Hepatocyte (in vitro differentiated cells): ENCODE data around the gene PDE7B. TPM values are rescaled to one million over a fixed set of nuclear protein-coding genes. Genes with fewer than 3 reads are reported as not detected.

ENCODE experiments used
- DNase-seq: peaks from one replicate; pipeline ENCODE4 v3.0.0-alpha.2; 2016; ENCODE audit warnings: low spot score
- H2AFZ ChIP-seq: fragments of 200-600 bp; sonication (generic); 2 replicates; pipeline ENCODE4 v1.6.0; 2016; ENCODE audit warnings: antibody characterized with exemption, mild to moderate bottlenecking
- H3K27ac ChIP-seq: fragments of 200-600 bp; sonication (generic); 2 replicates; pipeline ENCODE4 v1.5.1; 2016; ENCODE audit warnings: mild to moderate bottlenecking
- H3K27me3 ChIP-seq: fragments of 200-600 bp; sonication (generic); 2 replicates; pipeline ENCODE4 v1.6.1; 2016
- H3K36me3 ChIP-seq: fragments of 200-600 bp; sonication (generic); replicated peaks from 2 replicates; pipeline ENCODE4 v1.5.1; 2016; ENCODE audit warnings: low read depth; ENCODE audit not compliant: insufficient read depth
- H3K4me1 ChIP-seq: fragments of 200-600 bp; sonication (generic); 2 replicates; pipeline ENCODE4 v1.5.1; 2016; ENCODE audit warnings: mild to moderate bottlenecking, moderate library complexity; ENCODE audit not compliant: insufficient read depth
- H3K4me2 ChIP-seq: fragments of 200-600 bp; sonication (generic); 2 replicates; pipeline ENCODE4 v1.6.0; 2016
- H3K4me3 ChIP-seq: fragments of 200-600 bp; sonication (generic); 2 replicates; pipeline ENCODE4 v1.5.1; 2016; ENCODE audit warnings: mild to moderate bottlenecking
- H3K79me2 ChIP-seq: fragments of 200-600 bp; sonication (generic); 2 replicates; pipeline ENCODE4 v1.6.0; 2017; ENCODE audit warnings: mild to moderate bottlenecking
- H3K9me2 ChIP-seq: fragments of 200-600 bp; sonication (generic); replicated peaks from 2 replicates; pipeline ENCODE4 v1.6.0; 2017; ENCODE audit warnings: mild to moderate bottlenecking; ENCODE audit not compliant: insufficient read depth
- H3K9me3 ChIP-seq: fragments of 200-600 bp; sonication (generic); 2 replicates; pipeline ENCODE4 v1.5.1; 2016; ENCODE audit warnings: low read depth, mild to moderate bottlenecking
- H4K20me1 ChIP-seq: fragments of 200-600 bp; sonication (generic); 2 replicates; pipeline ENCODE4 v1.6.0; 2016; ENCODE audit warnings: mild to moderate bottlenecking; ENCODE audit not compliant: insufficient read depth, poor library complexity, severe bottlenecking
- EZH2 ChIP-seq: fragments of 200-600 bp; sonication (generic); IDR thresholded peaks from 2 replicates; pipeline ENCODE4 v1.6.1; 2016; ENCODE audit warnings: antibody characterized with exemption, mild to moderate bottlenecking, borderline replicate concordance
- EZH2phosphoT487 ChIP-seq: fragments of 200-600 bp; sonication (generic); IDR thresholded peaks from one replicate; pipeline ENCODE4 v1.6.1; 2018; ENCODE audit warnings: antibody characterized with exemption, mild to moderate bottlenecking, low read depth, moderate library complexity; ENCODE audit not compliant: unreplicated experiment, severe bottlenecking
- WGBS: methylation state at CpG from one replicate; pipeline ENCODE4 v1.1.6; 2016; ENCODE audit warnings: low lambda C conversion rate; ENCODE audit errors: missing lambda C conversion rate; 5-methylcytosine and 5-hydroxymethylcytosine counted together
- polyA plus RNA-seq: library from polyadenylated mRNA; unstranded; fragments of >200 nt; fragmentation: Nextera tagmentation; extraction: Ambion mirVana; gene quantifications from 2 replicates; pipeline ENCODE4 v1.2.1, GENCODE V29; 2016
- total RNA-seq: library from RNA; depleted of rRNA; stranded (reverse); fragments of >200 nt; gene quantifications from 2 replicates; pipeline ENCODE4 v1.2.3, GENCODE V29; 2014
- TF ChIP-seq, protein P1 (sequence below): fragments of 200-600 bp; sonication (generic); IDR thresholded peaks from 2 replicates; pipeline ENCODE4 v1.5.1; 2016; ENCODE audit warnings: antibody characterized with exemption, mild to moderate bottlenecking; ENCODE audit not compliant: poor library complexity

PDE7B gene
- total and polyA plus RNA-seq, 2 experiments from 2014 or later: 3.4 to 7.2 TPM

DNA sequence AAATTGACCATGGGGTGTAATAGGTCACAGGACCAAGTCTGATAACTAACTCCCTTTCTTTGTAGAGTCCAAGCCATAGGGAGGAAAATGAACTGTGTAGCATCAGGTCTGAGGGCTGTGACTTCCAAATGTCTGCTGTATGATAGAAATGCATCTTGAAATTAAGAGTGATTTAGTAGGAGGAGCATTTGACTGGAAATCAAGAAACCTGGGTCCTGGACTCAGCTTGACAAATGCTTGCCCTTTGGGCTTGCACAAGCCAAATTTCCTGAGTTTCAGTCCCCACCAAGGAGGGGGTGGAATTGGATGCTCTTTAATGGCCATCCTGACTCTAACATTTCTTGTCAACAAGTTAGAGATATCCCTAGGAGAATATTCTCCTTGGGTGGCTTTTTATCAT, 187.0 kb downstream of the PDE7B start:
- no peak overlapping the region for H2AFZ ChIP-seq
- H3K9me3 ChIP-seq: no peaks in the 10 kb centered on the region
- peak overlapping the region; percentile 59 for H3K27ac ChIP-seq
- peaks cover 14% of the 10 kb centered on the region for H3K4me1 ChIP-seq
- no peaks in the 10 kb centered on the region for H3K9me2 ChIP-seq
- no peak for DNase-seq
- H4K20me1 ChIP-seq: no peaks in the 10 kb centered on the region
- peaks cover 18% of the 10 kb centered on the region for H3K79me2 ChIP-seq
- no peak for TF ChIP-seq EZH2phosphoT487
- TF ChIP-seq, protein P1, sequence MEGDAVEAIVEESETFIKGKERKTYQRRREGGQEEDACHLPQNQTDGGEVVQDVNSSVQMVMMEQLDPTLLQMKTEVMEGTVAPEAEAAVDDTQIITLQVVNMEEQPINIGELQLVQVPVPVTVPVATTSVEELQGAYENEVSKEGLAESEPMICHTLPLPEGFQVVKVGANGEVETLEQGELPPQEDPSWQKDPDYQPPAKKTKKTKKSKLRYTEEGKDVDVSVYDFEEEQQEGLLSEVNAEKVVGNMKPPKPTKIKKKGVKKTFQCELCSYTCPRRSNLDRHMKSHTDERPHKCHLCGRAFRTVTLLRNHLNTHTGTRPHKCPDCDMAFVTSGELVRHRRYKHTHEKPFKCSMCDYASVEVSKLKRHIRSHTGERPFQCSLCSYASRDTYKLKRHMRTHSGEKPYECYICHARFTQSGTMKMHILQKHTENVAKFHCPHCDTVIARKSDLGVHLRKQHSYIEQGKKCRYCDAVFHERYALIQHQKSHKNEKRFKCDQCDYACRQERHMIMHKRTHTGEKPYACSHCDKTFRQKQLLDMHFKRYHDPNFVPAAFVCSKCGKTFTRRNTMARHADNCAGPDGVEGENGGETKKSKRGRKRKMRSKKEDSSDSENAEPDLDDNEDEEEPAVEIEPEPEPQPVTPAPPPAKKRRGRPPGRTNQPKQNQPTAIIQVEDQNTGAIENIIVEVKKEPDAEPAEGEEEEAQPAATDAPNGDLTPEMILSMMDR: no peak
- TF ChIP-seq EZH2: no peak
- H3K4me2 ChIP-seq: peak overlapping the region; percentile 59
- H3K27me3 ChIP-seq: no peaks in the 10 kb centered on the region
- no peaks in the 10 kb centered on the region for H3K36me3 ChIP-seq
- no peak overlapping the region for H3K4me3 ChIP-seq

DNA sequence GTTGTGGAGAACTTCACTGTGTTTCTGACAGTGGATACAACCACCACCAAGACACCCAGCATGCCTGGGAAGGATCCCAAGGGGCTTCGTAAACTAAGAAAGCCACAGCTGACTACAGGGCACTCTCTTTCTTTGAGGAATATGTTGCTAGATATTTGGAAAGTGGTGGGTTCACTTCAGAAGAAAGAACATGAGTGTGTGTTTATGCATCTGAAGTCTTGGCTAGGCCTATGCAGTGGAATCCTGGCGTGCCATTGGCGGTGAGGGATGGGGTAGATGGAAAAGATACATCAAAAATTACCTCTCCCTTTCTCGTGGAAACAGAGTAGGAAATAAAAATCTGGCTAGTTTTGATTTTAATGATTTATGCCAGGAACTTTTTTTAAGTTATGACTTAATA, 187.7 kb downstream of the PDE7B start:
- Histone ChIP-seq H3K9me2 (no peaks in the 10 kb centered on the region), H3K27me3 (no peaks in the 10 kb centered on the region), H3K4me1 (peaks cover 14% of the 10 kb centered on the region), H3K4me2 (peak overlapping the region; percentile 59), H3K27ac (peak overlapping the region; percentile 29), H4K20me1 (no peaks in the 10 kb centered on the region), H3K79me2 (peaks cover 21% of the 10 kb centered on the region), H3K4me3 (no peak overlapping the region), H3K36me3 (no peaks in the 10 kb centered on the region), H3K9me3 (no peaks in the 10 kb centered on the region), H2AFZ (no peak overlapping the region)
- TF ChIP-seq EZH2phosphoT487: no peak
- TF ChIP-seq, protein P1: no peak
- TF ChIP-seq EZH2: no peak
- DNase-seq: no peak
- WGBS: 86% methylated on average over 4 of the region's 4 CpGs

DNA sequence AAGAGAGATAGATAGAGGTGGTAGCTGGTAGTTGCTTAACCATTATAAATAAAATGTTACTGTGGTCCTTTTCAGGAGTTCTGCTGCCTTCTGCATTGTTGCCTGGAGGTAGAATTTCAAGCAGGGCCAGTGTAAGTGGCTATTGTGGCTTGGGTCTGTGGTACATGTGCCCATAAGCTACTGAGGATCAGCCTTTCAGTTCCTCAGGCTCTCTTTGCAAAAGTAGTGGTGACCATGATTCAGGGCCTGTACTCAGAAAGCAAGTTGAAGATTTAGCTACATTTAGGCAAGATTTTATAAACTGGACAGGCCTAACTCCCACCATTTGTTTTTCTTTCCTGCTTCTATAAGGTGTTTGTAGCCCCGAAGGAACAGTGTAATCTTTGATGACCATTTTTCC, 199.0 kb downstream of the PDE7B start:
- WGBS: 48% methylated on average over 1 of the region's 1 CpG
- Histone ChIP-seq H3K27ac (peak overlapping the region; percentile 90), H4K20me1 (no peaks in the 10 kb centered on the region), H3K4me3 (no peak overlapping the region), H3K4me1 (peaks cover 17% of the 10 kb centered on the region), H3K36me3 (no peaks in the 10 kb centered on the region), H3K9me2 (no peaks in the 10 kb centered on the region), H3K27me3 (no peaks in the 10 kb centered on the region), H3K79me2 (no peaks in the 10 kb centered on the region), H2AFZ (peak overlapping the region; percentile 48), H3K9me3 (no peaks in the 10 kb centered on the region), H3K4me2 (peak overlapping the region; percentile 57)
- no peak for TF ChIP-seq EZH2
- TF ChIP-seq, protein P1: no peak
- no peak for TF ChIP-seq EZH2phosphoT487
- no peak for DNase-seq
